ENCODE data around the gene ADGRG2. TPM values are rescaled to one million over a fixed set of nuclear protein-coding genes. Genes with fewer than 3 reads are reported as not detected.

Gene ADGRG2
- total and polyA plus RNA-seq, 4 donors, result 4.5 to 5.9 (median 5.2) TPM

GRCh38 chrX:19063030-19063429 lies 59.2 kb downstream of the ADGRG2 start:
- Histone ChIP-seq H3K27ac (ENCODE audit: low read depth, low read length) (no peak overlapping the region), H3K36me3 (ENCODE audit: control insufficient read depth, insufficient read depth, low read length) (no peaks in the 10 kb centered on the region), H3K27me3 (ENCODE audit: control insufficient read depth, insufficient read depth, low read length) (no peaks in the 10 kb centered on the region), H3K4me3 (ENCODE audit: low read depth, low read length) (no peak overlapping the region), H3K4me1 (ENCODE audit: control insufficient read depth, insufficient read depth, low read length) (no peaks in the 10 kb centered on the region), H3K9me3 (ENCODE audit: control insufficient read depth, insufficient read depth, low read length) (no peaks in the 10 kb centered on the region)
- WGBS (ENCODE audit: insufficient coverage), result 73% methylated on average over 6 of the region's 8 CpGs
- no peak for DNase-seq (ENCODE audit: low read depth in 4 of 6, low spot score in 6 of 6)

DNA sequence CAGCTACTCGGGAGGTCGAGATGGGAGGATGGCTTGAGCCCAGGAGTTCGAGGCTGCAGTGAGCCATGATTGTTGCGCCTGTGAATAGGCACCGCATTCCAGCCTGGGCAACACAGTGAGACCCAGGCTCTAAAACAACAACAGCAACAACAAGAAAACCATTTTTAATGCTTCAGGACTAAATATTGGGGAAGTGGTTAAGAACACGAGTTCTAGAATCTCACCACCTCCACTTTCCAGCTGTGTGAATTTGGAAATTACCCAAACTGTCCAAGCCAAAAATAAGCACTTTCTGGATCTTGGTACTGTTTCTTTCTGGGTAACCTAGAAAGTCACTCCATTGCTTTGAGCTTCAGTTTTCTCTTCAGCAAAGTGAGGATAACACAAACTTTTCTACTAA lies 63.2 kb downstream of the ADGRG2 start:
- Histone ChIP-seq H3K9me3 (ENCODE audit: control insufficient read depth, insufficient read depth, low read length) (no peaks in the 10 kb centered on the region), H3K4me1 (ENCODE audit: control insufficient read depth, insufficient read depth, low read length) (no peaks in the 10 kb centered on the region), H3K27ac (ENCODE audit: low read depth, low read length) (no peak overlapping the region), H3K36me3 (ENCODE audit: control insufficient read depth, insufficient read depth, low read length) (no peaks in the 10 kb centered on the region), H3K27me3 (ENCODE audit: control insufficient read depth, insufficient read depth, low read length) (no peaks in the 10 kb centered on the region), H3K4me3 (ENCODE audit: low read depth, low read length) (no peak overlapping the region)
- no peak for DNase-seq (ENCODE audit: low read depth in 4 of 6, low spot score in 6 of 6)
- 83% methylated on average over 3 of the region's 6 CpGs for WGBS (ENCODE audit: insufficient coverage)

DNA sequence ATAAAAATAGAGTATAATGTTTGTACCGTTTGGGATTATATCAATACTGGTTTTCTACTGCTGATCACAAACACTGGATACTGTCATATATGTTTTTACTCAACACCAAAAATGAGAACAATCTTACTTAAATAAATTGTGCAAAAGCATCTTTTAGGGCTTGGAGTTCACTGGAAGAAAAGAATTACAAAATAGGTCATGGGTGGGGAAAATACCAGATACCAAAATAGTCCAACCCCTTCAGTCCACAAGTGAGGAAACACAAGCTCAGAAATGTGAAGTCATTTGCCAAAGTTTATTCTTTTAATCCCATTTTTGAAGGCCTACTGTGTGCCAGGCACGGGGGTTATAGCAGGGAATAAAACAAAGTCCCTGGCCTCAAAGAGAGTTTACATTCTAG lies 64.4 kb downstream of the ADGRG2 start:
- H3K36me3 ChIP-seq (ENCODE audit: control insufficient read depth, insufficient read depth, low read length), result no peaks in the 10 kb centered on the region
- H3K27me3 ChIP-seq (ENCODE audit: control insufficient read depth, insufficient read depth, low read length), result no peaks in the 10 kb centered on the region
- no peaks in the 10 kb centered on the region for H3K4me1 ChIP-seq (ENCODE audit: control insufficient read depth, insufficient read depth, low read length)
- H3K4me3 ChIP-seq (ENCODE audit: low read depth, low read length), result no peak overlapping the region
- no peak for DNase-seq (ENCODE audit: low read depth in 4 of 6, low spot score in 6 of 6)
- no peaks in the 10 kb centered on the region for H3K9me3 ChIP-seq (ENCODE audit: control insufficient read depth, insufficient read depth, low read length)
- no peak overlapping the region for H3K27ac ChIP-seq (ENCODE audit: low read depth, low read length)
- WGBS (ENCODE audit: insufficient coverage), result 50% methylated on average over 1 of the region's 2 CpGs

GRCh38 chrX:19049110-19049509 lies 73.2 kb downstream of the ADGRG2 start:
- no peaks in the 10 kb centered on the region for H3K36me3 ChIP-seq (ENCODE audit: control insufficient read depth, insufficient read depth, low read length)
- H3K4me1 ChIP-seq (ENCODE audit: control insufficient read depth, insufficient read depth, low read length), result no peaks in the 10 kb centered on the region
- 76% methylated on average over 3 of the region's 5 CpGs for WGBS (ENCODE audit: insufficient coverage)
- no peak for DNase-seq (ENCODE audit: low read depth in 4 of 6, low spot score in 6 of 6)
- H3K4me3 ChIP-seq (ENCODE audit: low read depth, low read length), result no peak overlapping the region
- H3K27me3 ChIP-seq (ENCODE audit: control insufficient read depth, insufficient read depth, low read length), result no peaks in the 10 kb centered on the region
- no peak overlapping the region for H3K27ac ChIP-seq (ENCODE audit: low read depth, low read length)
- no peaks in the 10 kb centered on the region for H3K9me3 ChIP-seq (ENCODE audit: control insufficient read depth, insufficient read depth, low read length)

GRCh38 chrX:19046343-19047215 lies 75.7 kb downstream of the ADGRG2 start:
- H3K4me3 ChIP-seq (ENCODE audit: low read depth, low read length), result no peak overlapping the region
- DNase-seq (ENCODE audit: low read depth in 4 of 6, low spot score in 6 of 6), result no peak
- no peaks in the 10 kb centered on the region for H3K4me1 ChIP-seq (ENCODE audit: control insufficient read depth, insufficient read depth, low read length)
- H3K9me3 ChIP-seq (ENCODE audit: control insufficient read depth, insufficient read depth, low read length), result no peaks in the 10 kb centered on the region
- no peaks in the 10 kb centered on the region for H3K27me3 ChIP-seq (ENCODE audit: control insufficient read depth, insufficient read depth, low read length)
- no peak overlapping the region for H3K27ac ChIP-seq (ENCODE audit: low read depth, low read length)
- WGBS (ENCODE audit: insufficient coverage), result 96% methylated on average over 3 of the region's 8 CpGs
- H3K36me3 ChIP-seq (ENCODE audit: control insufficient read depth, insufficient read depth, low read length), result no peaks in the 10 kb centered on the region

DNA sequence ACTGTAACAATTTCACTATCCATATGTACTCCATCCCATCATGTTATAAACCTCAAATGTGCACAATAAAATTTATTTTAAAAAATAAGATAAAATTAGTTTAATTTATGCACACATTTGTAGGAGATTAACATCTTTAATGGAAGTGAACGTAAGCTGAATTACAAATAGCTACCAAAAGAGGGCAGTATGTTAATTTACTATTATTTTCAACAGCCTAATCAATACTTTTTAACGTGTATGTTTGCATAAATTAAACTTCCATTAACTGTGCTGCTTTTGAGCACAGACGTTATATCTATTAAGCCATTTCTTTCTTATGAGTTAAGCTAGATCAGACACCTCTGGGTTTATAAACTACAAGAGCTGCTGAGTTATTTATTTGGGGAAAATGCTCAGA lies 81.9 kb downstream of the ADGRG2 start:
- Histone ChIP-seq H3K27me3 (ENCODE audit: control insufficient read depth, insufficient read depth, low read length) (no peaks in the 10 kb centered on the region), H3K27ac (ENCODE audit: low read depth, low read length) (no peak overlapping the region), H3K36me3 (ENCODE audit: control insufficient read depth, insufficient read depth, low read length) (no peaks in the 10 kb centered on the region), H3K4me1 (ENCODE audit: control insufficient read depth, insufficient read depth, low read length) (no peaks in the 10 kb centered on the region), H3K4me3 (ENCODE audit: low read depth, low read length) (no peak overlapping the region), H3K9me3 (ENCODE audit: control insufficient read depth, insufficient read depth, low read length) (no peaks in the 10 kb centered on the region)
- DNase-seq (ENCODE audit: low read depth in 4 of 6, low spot score in 6 of 6), result peak in 1 of 6 donors; percentile 56
- no CpG with 5 or more reads among the region's 3 CpGs for WGBS (ENCODE audit: insufficient coverage)

GRCh38 chrX:19034025-19034424 lies 88.2 kb downstream of the ADGRG2 start:
- Histone ChIP-seq H3K4me1 (ENCODE audit: control insufficient read depth, insufficient read depth, low read length) (no peaks in the 10 kb centered on the region), H3K4me3 (ENCODE audit: low read depth, low read length) (no peak overlapping the region), H3K27me3 (ENCODE audit: control insufficient read depth, insufficient read depth, low read length) (no peaks in the 10 kb centered on the region), H3K27ac (ENCODE audit: low read depth, low read length) (no peak overlapping the region), H3K36me3 (ENCODE audit: control insufficient read depth, insufficient read depth, low read length) (no peaks in the 10 kb centered on the region), H3K9me3 (ENCODE audit: control insufficient read depth, insufficient read depth, low read length) (no peaks in the 10 kb centered on the region)
- 73% methylated on average over 5 of the region's 6 CpGs for WGBS (ENCODE audit: insufficient coverage)
- no peak for DNase-seq (ENCODE audit: low read depth in 4 of 6, low spot score in 6 of 6)

- H3K4me1 ChIP-seq (ENCODE audit: control insufficient read depth, insufficient read depth, low read length), result no peaks in the 10 kb centered on the region
- no peak overlapping the region for H3K4me3 ChIP-seq (ENCODE audit: low read depth, low read length)
- WGBS (ENCODE audit: insufficient coverage), result 87% methylated on average over 2 of the region's 3 CpGs
- no peaks in the 10 kb centered on the region for H3K9me3 ChIP-seq (ENCODE audit: control insufficient read depth, insufficient read depth, low read length)
- no peaks in the 10 kb centered on the region for H3K36me3 ChIP-seq (ENCODE audit: control insufficient read depth, insufficient read depth, low read length)
- no peak for DNase-seq (ENCODE audit: low read depth in 4 of 6, low spot score in 6 of 6)
- no peaks in the 10 kb centered on the region for H3K27me3 ChIP-seq (ENCODE audit: control insufficient read depth, insufficient read depth, low read length)
- no peak overlapping the region for H3K27ac ChIP-seq (ENCODE audit: low read depth, low read length)
Measured at GRCh38 chrX:19030805-19031204, 91.5 kb downstream of the ADGRG2 start.

GRCh38 chrX:19028560-19028959 lies 93.7 kb downstream of the ADGRG2 start:
- no peak for DNase-seq (ENCODE audit: low read depth in 4 of 6, low spot score in 6 of 6)
- no peak overlapping the region for H3K4me3 ChIP-seq (ENCODE audit: low read depth, low read length)
- H3K27ac ChIP-seq (ENCODE audit: low read depth, low read length), result no peak overlapping the region
- no peaks in the 10 kb centered on the region for H3K27me3 ChIP-seq (ENCODE audit: control insufficient read depth, insufficient read depth, low read length)
- no peaks in the 10 kb centered on the region for H3K4me1 ChIP-seq (ENCODE audit: control insufficient read depth, insufficient read depth, low read length)
- no peaks in the 10 kb centered on the region for H3K9me3 ChIP-seq (ENCODE audit: control insufficient read depth, insufficient read depth, low read length)
- H3K36me3 ChIP-seq (ENCODE audit: control insufficient read depth, insufficient read depth, low read length), result no peaks in the 10 kb centered on the region
- 85% methylated on average over 5 of the region's 6 CpGs for WGBS (ENCODE audit: insufficient coverage)

GRCh38 chrX:19024366-19024765 lies 97.9 kb downstream of the ADGRG2 start:
- 63% methylated on average over 2 of the region's 4 CpGs for WGBS (ENCODE audit: insufficient coverage)
- H3K27ac ChIP-seq (ENCODE audit: low read depth, low read length), result no peak overlapping the region
- H3K9me3 ChIP-seq (ENCODE audit: control insufficient read depth, insufficient read depth, low read length), result no peaks in the 10 kb centered on the region
- DNase-seq (ENCODE audit: low read depth in 4 of 6, low spot score in 6 of 6), result no peak
- no peaks in the 10 kb centered on the region for H3K36me3 ChIP-seq (ENCODE audit: control insufficient read depth, insufficient read depth, low read length)
- no peak overlapping the region for H3K4me3 ChIP-seq (ENCODE audit: low read depth, low read length)
- no peaks in the 10 kb centered on the region for H3K4me1 ChIP-seq (ENCODE audit: control insufficient read depth, insufficient read depth, low read length)
- H3K27me3 ChIP-seq (ENCODE audit: control insufficient read depth, insufficient read depth, low read length), result no peaks in the 10 kb centered on the region

Data from spinal cord (tissue), 10 donors.